GM19468 (cell line): ENCODE measurements around the gene LTBP3.

ENCODE experiments used
- ATAC-seq: cut with Tn5 transposase; IDR thresholded peaks from one replicate; pipeline ENCODE4 v1.9.1; 2021; ENCODE audit warnings: mild to moderate bottlenecking, moderate library complexity, moderate number of reproducible peaks; ENCODE audit not compliant: unreplicated experiment; ENCODE audit errors: extremely low read depth

Gene LTBP3

DNA sequence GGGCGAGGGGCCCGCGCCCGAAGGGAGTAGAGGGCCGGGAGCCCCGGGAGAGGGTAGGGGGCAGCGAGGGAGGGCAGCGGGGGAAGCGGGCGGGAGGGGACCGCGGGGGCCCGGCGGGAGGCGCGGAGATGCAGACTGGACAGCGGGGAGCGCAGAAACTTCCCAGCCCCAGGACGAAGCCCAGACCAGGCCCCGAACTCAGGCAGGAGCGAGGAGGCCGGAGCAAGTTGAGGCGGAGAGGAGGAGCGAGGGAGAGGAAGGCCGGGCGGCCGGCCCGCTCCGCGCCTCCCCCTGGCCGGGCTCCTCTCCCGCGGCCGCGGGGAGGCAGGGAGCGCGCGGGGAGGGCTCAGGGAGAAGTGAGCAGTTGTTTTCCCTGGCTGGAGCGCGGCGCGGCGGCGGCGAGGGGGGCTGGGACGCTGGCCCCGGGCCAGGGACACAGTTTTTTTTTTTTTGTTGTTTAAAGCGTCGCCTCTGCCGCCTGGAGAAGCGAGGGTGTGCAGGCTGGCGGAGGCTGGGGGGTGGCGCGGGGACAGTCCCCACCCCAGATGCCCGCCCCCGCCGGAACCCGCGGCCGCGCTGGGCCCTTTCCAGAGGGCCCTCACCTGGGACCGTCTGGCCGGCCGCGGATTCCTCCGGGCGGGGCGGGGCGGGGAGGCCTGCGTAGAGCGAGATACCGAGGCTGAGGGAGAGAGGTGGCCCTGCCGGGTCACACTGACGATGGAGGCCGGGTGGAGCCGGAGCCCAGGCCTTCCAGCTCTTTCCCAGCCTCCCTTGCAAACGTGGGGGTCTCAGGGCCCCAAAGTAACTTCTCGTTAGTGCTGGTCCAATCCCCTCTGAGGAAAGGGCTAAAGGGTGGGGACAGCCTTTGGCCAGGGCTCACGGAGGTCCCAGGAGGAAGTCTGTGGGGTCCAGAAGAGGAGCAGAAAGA lies at the start of gene LTBP3:
TSS of gene LTBP3 (minus strand) at position 358 of the 928 bp plus-strand sequence. CDS start 400 bp downstream, outside the sequence.
- ATAC-seq: no peak

DNA sequence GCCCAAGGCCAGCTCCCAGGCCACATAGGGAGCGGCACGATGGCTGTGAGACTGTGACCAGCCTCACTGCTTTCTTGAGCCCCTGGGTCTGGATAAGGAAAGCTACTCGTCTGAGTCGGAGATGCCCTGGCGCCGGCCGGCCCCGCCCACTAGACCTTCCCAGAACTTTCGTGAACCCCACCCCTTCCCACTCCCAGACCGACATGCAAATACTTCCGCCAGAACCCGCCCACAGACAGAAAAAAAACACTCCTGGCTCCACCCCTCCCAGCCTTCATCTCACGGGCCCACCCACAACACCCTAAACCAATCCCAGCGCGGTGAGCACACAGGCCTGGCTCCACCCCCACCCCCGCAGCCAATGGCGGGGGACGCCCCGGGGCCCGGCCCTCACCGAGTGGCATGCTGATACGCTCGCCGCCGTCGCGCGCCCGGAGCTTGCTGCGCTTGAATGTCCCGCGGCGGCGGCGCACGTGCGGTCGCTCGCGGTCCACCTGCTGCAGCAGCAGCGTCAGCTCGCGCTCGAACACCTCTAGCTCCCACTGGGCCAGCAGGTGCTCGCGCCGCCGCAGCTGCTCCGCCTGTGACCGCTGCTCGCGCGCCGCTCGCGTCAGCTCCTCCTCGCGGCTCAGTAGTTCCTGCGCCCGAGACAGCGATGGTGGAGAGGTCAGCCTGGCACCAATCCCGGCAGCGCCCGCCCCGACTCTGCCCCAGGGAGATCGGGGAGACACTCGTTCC lies 48.9 kb upstream of the LTBP3 start:
- ATAC-seq: no peak

DNA sequence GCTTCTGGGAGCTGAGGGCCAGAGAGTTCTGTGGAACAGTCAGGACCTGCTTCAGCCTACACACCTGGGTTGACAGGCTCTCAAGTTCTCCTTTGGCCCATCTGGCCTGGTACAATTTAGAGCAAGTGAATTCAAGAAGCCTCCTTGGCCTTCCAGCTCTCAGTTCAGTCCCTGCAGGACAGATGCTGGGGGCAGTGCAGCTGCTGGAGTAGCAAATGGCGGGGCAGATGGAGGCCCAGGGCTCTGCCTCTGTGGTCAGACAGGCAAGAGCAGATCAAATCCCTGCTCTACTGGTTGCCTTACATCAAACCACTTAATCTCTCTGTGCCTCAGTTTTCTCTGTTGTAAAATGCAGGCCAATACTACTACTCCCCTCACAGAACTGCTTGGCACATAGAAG lies 46.1 kb upstream of the LTBP3 start:
- ATAC-seq: no peak

DNA sequence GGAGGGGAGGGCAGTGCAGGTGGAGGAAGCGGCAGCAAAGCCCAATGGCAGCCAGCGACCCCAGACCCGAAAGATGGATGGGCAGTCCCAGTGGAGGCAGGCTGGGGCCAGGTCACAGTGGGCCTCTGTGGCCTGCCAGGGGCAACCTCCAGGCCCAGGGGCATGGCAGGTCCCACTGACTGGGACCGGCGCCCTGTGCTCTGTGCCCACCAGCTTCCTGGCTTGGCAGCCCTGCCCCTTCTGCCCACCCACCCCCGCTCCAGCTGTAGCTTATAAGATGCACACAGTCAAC lies 41.7 kb upstream of the LTBP3 start:
- no peak for ATAC-seq

DNA sequence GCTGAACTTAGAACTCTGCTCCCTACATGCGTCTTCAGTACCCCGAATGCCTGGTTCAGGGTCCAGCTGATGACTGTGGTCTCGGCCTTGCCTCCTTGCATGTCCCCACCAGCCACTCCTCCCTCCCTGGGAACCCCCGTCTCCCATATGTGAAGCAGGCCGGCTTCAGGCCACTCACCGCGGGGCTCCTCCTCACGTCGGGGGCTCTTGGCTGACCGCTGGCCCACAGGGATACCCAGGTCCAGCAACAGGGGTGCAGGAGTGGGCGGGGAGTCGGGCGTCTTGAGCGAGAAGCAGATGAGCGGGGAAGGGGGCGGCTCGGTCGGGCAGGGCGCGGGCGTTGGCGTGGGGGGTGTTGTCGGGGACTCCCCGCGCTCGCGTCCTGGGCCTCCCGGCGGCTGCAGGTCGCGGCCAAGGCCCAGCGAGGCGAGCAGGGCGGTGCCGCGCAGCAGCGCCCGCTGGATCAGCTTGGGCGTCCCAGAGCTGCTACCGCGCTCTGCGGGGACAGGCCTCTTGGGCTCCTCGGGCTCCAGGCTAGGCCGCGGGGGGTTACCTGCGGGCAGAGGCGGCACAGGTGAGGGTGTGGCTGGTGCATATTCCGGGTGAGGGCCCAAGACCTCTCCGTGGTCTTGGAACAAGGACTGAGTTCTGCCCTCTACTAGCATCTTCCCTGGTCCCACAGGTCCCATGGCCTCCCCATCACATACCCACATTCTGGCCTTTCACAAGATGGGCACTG lies 41.2 kb upstream of the LTBP3 start:
- no peak for ATAC-seq

DNA sequence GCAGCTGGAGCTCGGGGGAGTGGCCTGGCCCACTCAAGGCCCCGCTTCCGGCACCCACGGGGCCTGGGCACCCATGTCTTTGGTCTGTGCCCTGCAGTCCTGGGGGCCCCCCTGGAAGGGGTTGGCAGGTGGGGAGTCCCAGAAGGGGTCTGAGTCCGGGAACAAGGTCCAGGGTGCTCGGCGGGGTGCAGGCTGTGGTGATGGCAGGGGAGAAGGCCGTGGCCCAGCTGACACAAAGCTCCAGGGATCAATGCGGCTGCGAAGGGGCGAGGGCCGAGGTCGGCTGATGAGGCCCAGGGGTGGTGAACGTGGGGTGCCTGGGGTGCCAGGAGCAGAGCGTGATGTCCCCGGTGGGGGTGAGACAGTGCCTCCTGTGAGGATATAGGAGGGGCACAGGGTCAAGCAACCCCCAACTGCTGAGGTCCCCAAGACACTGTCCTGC lies 40.1 kb upstream of the LTBP3 start:
- ATAC-seq: no peak

DNA sequence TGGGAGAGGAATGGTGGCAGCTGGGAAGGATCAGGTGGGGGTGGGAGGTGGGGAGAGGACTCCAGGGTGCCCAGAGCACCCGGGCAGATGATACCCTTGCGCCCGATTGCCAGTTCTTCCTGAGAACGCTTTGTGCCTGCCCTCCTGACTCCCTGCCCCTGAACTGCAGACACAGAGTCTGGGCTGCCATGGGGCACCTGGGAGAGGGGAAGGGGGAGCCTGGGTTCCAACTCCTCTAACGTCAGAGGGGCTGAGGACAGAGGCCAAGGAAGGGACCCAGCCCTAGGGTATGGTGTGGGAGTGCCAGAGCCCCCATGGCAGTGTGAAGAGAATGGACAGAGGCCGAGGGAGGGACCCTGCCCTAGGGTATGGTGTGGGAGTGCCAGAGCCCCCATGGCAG lies 38.4 kb upstream of the LTBP3 start:
- no peak for ATAC-seq

DNA sequence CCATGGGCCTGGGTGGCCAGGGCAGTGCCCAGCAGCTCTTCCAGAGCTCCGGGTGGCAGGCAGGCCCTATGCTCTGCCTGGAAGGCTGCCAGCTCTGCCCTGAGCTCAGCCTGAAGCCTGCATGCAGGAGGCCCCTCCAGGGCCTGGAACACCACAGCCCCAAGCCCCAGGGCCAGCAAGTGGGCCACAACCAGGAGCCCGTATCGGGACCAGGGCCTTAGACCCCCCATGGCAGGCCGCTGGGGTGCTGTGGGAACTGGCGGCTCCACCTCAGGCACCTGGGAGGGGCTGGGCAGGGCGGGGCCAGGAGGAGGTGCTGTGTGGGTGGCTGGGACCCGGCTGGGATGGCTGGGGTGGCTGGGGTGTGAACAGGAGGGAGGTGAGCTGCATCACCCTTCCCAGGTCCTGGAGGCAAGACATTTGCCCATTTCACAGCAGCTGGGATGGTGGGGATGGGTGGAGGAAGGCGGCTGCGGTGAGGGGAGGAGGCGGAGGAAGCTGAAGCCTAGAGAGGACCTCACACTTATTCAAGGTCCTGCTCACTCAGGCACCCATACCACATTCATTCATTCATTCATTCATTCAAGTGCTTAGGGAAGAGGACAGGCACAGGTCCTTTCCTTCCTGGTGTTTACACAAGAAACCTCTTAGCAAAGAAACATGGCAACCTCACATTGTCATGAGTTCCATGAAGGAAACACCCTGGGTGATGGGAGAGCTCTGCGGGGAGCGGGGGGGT lies 37.6 kb upstream of the LTBP3 start, which contains the start of gene KCNK7:
TSS of gene KCNK7 (minus strand) at position 258 of the 739 bp plus-strand sequence. CDS start at position 230, 28 bp downstream.
- no peak for ATAC-seq

DNA sequence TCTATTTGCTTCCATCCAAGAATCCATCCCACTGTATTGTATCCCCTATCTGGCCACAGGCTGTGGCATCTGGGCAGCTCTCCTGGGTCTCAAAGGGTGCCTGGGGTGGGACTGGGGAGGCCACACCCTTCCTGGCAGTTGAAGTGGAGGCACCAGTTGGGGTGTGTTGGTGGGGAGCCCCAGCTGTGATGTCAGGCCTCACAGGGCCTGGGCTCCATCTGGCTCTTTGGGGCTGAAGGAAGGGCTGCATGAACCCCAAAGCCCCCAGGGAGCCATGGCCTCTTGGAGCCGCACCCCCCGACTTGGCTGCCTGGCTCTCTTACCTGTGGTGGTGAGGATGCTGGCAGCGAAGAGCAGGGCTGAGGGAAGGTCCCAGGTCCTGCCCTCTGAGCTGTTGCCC lies 37.0 kb upstream of the LTBP3 start:
- no peak for ATAC-seq

DNA sequence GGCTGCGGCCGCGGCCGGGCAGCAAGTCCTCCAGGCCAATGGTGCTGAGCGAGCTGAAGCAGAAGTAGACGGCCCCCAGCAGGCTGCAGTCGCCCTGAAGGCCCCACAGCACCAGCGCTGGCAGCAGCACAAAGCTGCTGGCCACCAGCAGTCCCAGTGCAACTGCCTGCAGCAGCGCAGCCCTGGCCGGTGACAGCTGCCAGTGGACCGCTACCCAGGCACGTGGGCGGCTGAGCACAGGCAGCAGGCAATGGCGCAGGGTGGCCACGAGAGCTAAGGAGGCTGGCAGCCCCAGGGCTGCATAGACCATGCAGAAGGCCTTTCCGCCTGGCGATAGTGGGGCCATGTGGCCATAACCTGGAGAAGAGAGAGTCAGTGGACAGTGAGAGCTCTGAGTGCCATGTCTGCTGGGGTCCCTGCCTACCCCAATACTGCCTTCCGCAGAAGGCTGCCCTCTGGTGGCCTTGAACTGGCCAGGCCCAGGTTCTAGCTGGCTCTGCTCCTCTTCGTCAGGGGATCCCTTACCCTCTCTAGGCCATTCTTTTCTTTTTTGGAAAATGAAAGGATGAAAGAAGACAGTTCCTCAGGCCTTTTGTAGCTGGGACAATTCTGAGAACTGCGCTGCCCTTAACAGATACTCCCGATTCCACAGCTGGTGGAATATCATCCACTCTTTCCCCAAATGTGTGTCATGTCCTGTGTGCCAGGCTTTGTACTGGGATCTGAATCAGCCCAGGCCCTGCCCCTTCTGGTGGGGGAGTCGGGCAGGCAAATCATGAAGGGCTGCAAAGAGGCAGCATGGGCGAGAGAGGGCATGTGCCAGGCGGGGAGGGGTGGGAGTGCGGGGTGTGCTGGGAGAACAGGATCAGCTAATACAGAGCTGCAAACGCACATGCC lies 35.6 kb upstream of the LTBP3 start:
- ATAC-seq: no peak

DNA sequence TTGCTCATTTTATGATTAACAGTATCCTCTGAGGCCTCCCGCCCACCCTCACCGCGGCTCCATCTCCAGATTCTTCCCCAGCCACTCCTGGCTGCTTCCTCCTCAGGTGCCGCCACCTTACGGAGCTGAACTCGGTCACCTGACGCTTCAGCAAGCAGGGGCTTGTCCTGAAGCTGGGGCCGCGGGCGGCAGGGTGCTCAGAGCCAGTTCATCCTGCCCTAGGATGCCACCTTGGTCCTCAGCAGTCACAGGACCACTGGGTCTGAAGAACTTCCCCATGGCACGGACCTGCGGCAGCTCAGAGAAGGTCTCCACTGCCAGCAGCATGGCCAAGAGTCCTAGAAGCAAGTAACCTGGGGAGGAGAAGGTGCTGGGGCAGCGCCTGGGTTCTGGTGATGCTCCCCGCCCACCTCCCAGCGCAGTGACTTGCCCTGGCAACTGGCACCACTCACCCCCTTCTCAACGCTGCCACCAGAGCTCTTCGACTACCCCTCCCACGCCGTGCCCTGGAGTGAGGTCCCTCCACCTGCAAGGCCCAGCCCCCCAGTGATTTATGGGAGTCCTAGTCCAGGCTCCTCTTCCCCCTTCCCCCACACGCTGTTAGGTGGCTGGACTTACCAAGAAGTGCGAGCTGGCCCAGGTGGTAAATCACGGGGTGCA lies 34.8 kb upstream of the LTBP3 start:
- no peak for ATAC-seq

DNA sequence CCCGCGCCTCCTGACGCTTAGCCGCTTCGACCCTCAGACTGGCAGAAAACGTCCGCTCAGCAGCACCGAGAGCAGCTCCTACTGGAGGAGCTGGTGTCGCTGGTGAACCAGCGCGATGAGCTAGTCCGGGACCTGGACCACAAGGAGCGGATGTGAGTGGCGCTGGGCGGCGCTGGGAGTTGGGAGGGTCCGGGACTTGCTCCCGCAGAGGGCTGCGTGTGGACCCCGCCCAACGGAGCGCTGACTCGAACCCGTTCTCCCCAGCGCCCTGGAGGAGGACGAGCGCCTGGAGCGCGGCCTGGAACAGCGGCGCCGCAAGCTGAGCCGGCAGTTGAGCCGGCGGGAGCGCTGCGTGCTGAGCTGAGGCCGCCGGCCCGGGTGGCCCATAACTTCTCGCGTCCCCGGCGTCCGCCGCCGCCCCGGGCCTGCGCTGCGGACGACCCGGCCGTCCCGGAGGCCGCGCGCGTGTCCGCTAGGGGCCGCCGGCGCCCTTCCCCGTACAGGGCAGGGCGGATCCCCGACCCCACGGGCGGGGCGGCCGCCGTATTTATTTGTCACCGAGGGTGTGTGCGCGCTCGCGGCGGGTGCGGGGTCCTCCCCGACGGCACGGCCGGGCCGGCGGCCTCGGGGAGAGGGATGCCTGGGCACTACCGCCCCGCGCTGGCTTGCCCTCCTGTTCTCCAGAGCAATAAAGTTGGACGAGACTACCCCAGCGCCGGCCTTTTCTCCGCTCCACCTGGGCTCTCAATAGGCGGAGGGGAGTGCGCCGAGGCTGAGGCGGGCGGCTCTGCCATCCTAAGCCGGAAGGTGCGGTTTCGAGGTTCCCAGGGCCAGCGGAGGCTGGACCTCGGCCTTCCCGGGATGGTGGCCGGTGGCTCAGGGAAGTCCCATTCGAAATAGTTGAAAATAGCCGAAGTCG lies 34.0 kb upstream of the LTBP3 start:
- ATAC-seq: no peak

DNA sequence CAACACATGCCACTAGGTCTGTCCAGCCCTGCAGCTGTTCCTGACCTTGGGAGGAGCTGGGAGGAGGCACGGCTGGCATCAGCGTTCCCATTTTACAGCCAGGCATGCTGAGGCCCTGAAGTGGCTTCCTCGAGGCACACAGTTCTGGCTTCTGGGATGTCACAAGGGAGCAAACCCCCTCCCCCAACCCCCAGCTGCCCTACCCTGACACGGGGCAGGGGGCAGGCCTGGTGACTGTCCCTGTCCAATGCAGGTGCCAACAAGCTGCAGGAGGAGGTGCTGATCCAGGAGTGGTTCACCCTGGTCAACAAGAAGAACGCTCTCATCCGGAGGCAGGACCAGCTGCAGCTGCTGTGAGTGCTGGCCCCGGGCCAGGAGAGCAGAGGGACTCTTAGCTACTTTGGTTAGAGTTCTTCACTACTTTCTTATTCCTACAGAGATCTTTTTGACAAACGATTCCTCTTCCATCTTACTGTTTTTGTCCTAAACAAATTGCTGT lies 32.1 kb upstream of the LTBP3 start:
- no peak for ATAC-seq

DNA sequence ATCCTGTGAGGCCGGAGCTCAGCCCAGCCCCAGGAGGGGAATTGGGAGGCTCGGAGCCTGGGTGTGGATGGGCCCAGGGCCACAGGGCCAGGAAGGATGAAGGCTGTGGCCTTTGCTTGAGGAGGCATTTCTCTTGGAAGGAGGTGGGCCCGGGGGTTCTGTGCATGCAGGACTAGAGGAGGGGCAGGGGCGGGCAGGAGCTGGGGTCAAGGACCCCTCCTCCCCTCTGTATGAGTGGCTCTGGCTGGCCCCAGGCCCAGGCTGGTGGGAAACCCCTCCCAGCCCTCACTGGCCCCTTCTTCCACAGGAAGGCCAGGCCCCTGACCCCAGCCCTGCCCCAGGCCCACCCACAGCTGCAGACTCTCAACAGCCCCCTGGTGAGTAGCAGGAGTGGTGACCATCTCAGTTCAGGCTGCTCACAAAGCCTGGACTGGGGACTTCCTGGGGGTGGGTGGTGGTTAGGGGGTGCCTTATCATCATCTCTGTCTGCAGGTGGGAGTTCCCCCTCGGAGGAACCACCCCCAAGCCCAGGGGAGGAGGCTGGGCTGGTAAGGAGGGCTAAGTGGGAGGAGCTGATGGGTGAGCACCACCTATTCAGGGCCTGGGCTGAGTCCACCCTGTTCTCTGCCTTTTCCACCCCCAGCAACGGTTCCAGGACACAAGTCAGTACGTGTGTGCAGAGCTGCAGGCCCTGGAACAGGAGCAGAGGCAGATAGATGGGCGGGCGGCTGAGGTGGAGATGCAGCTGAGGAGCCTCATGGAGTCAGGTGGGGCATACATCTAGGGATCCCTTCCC lies 31.5 kb upstream of the LTBP3 start:
- no peak for ATAC-seq

DNA sequence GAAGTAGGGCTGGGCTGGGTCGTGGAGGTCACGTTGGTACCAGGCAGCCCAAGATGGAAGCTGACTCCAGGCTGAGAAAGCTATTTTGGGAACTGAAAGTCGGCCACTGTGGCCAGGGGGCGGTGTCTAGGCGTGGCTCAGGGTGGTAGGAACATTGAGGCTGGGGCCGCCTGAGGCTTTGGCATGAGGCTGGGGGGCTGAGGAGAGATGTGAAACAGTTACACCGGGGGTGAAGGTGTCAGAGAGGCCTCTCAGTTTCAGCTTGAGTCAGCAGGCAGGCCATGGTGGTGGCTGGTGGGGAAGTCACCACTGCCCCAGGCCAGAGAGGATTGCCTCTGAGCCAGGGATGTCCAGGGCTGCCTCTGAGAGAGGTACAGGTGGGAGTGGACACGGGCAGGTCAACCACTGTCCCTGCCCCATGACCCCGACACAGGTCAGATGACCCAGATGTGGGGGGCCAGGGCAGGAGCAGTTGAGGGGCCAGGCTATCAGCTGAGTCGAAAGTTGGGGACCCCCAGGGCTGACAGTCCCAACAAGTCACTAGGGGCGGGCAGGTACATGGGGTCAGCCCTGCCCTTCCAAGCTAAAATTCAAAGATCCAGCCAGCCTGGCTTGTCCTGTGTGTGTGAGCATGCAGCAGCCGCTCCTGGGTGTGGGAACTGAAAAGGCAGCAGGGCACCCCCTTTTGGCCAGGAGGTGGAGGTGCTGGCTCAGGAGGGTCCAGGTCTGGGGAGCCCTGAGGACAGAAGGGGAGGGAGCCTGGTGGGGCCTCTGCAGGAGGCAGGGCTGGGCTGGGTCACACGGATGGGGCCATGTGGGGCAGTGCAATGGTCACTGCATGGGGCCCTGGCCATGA lies 30.3 kb upstream of the LTBP3 start:
- ATAC-seq: peak; percentile 36

DNA sequence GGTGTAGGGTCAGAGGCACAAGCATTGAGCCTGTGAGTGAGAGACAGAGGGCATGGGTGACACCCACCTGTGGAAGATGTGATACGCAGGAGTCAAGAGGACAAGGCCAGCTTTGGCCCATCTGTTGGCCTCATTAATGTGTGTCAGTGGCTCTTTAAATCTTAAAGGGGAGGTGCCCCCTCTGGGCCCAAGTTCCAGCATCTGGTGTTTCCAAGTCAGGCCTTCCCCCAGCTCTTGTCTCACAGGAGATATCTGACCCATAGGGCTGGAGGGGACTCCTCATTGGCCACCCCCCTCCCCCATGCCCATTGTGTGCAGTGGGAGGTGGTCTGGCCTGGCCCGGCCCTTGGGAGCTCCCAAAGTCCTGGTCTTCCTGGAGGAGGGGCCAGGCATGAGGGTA lies 28.5 kb upstream of the LTBP3 start:
- no peak for ATAC-seq
